Mesendoderm (in vitro differentiated cells): Measurements from ENCODE around the gene F7.
"Not testable (repeated sequence)": the region's sequence is repeated elsewhere in the genome, so short reads cannot be mapped to it uniquely, and the experiment has no call there.

Experiments used
- DNase-seq: peaks from one replicate; pipeline ENCODE4 v3.0.0; 2013
- H2AK5ac ChIP-seq: 2 replicates; pipeline ENCODE4 v1.6.1; 2013; ENCODE audit warnings: low read length, inconsistent platforms
- H2BK120ac ChIP-seq: 2 replicates; pipeline ENCODE4 v1.6.1; 2013; ENCODE audit warnings: low read depth, mild to moderate bottlenecking, low read length, moderate library complexity, mixed read lengths
- H2BK15ac ChIP-seq: replicated peaks from 2 replicates; pipeline ENCODE4 v1.6.1; 2013; ENCODE audit warnings: low read depth, mild to moderate bottlenecking, moderate library complexity
- H2BK5ac ChIP-seq: 2 replicates; pipeline ENCODE4 v1.6.1; 2013; ENCODE audit warnings: low read length, inconsistent platforms
- H3K18ac ChIP-seq: 2 replicates; pipeline ENCODE4 v1.6.1; 2013; ENCODE audit warnings: mild to moderate bottlenecking, low read length, mixed read lengths
- H3K23ac ChIP-seq: one replicate; pipeline ENCODE4 v1.6.1; 2013; ENCODE audit warnings: low read length
- H3K27ac ChIP-seq: 2 replicates; pipeline ENCODE4 v1.5.1; 2013; ENCODE audit warnings: low read depth, mild to moderate bottlenecking, inconsistent platforms, low read length, moderate library complexity
- H3K27me3 ChIP-seq: 2 replicates; pipeline ENCODE4 v1.6.1; 2013; ENCODE audit warnings: low read length, control low read depth, mild to moderate bottlenecking, inconsistent platforms; ENCODE audit not compliant: insufficient read depth, poor library complexity
- H3K36me3 ChIP-seq: 2 replicates; pipeline ENCODE4 v1.6.1; 2013; ENCODE audit warnings: low read length, inconsistent platforms; ENCODE audit not compliant: control insufficient read depth, insufficient read depth
- H3K4ac ChIP-seq: one replicate; pipeline ENCODE4 v1.6.1; 2013; ENCODE audit warnings: low read depth, mild to moderate bottlenecking, low read length, moderate library complexity
- H3K4me1 ChIP-seq: 2 replicates; pipeline ENCODE4 v1.6.1; 2013; ENCODE audit warnings: low read depth, low read length, inconsistent platforms; ENCODE audit not compliant: control insufficient read depth
- H3K4me2 ChIP-seq: 2 replicates; pipeline ENCODE4 v1.6.1; 2013; ENCODE audit warnings: low read length
- H3K4me3 ChIP-seq: 2 replicates; pipeline ENCODE4 v1.5.1; 2013; ENCODE audit warnings: mild to moderate bottlenecking, low read length
- H3K56ac ChIP-seq: one replicate; pipeline ENCODE4 v1.6.1; 2013; ENCODE audit warnings: low read length
- H3K79me1 ChIP-seq: 2 replicates; pipeline ENCODE4 v1.6.1; 2013; ENCODE audit warnings: low read length, inconsistent platforms
- H3K79me2 ChIP-seq: 2 replicates; pipeline ENCODE4 v1.6.1; 2013; ENCODE audit warnings: mild to moderate bottlenecking, low read length; ENCODE audit not compliant: control insufficient read depth, insufficient read depth
- H3K9ac ChIP-seq: 2 replicates; pipeline ENCODE4 v1.6.1; 2013; ENCODE audit warnings: low read length, inconsistent platforms
- H4K5ac ChIP-seq: one replicate; pipeline ENCODE4 v1.6.1; 2013; ENCODE audit warnings: low read length
- H4K8ac ChIP-seq: one replicate; pipeline ENCODE4 v1.6.1; 2013; ENCODE audit warnings: low read depth, mild to moderate bottlenecking, control low read depth, low read length, moderate library complexity
- WGBS: extraction: QIAGEN DNeasy Blood & Tissue Kit; methylation state at CpG from one replicate; pipeline ENCODE4 v1.1.7; 2013; ENCODE audit warnings: low lambda C conversion rate, missing lambda C conversion rate; ENCODE audit not compliant: insufficient coverage; ENCODE audit errors: extremely low coverage; 5-methylcytosine and 5-hydroxymethylcytosine counted together

F7 gene

DNA sequence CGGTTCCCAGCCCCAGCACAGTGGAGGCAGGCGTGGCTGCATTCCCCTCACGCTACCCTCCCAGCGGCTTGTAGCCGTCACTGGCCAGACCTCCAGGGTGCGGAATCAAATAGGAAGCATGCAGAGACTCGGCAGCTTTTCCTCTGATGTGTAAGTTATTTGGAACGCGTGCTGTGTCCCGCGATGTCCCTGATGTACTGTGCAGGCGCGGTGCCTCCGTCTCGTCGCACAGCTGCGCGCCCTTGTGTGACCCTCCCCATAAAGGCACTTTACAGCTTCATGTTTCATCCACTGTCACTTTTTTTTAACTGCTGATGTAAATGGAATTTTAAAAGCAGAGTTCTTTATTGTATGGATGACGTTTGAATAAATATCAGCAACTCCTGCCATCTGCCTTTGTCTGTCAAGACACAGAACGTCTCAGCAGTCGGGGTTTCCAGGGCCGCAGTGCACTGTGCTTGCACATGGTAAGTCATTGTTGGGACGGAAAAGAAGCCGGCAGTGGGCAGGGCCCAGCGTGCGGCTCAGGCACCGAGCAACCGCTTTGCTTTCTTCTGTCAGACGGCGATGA lies 7.3 kb upstream of the F7 start:
- H3K79me2 ChIP-seq = no peaks in the 10 kb centered on the region
- H3K36me3 ChIP-seq = no peaks in the 10 kb centered on the region
- H3K79me1 ChIP-seq = no peaks in the 10 kb centered on the region
- no peak overlapping the region for H3K23ac ChIP-seq
- no peak overlapping the region for H2BK15ac ChIP-seq
- no peak overlapping the region for H2BK5ac ChIP-seq
- no CpG with 5 or more reads among the region's 30 CpGs for WGBS
- H3K27me3 ChIP-seq = no peaks in the 10 kb centered on the region
- no peak overlapping the region for H4K5ac ChIP-seq
- H3K4ac ChIP-seq = no peak overlapping the region
- H3K18ac ChIP-seq = no peak overlapping the region
- H3K4me3 ChIP-seq = no peak overlapping the region
- H3K56ac ChIP-seq = no peak overlapping the region
- no peak overlapping the region for H3K4me2 ChIP-seq
- DNase-seq = no peak
- no peak overlapping the region for H2BK120ac ChIP-seq
- no peak overlapping the region for H3K27ac ChIP-seq
- H2AK5ac ChIP-seq = no peak overlapping the region
- no peak overlapping the region for H3K9ac ChIP-seq
- H4K8ac ChIP-seq = no peak overlapping the region
- no peaks in the 10 kb centered on the region for H3K4me1 ChIP-seq

DNA sequence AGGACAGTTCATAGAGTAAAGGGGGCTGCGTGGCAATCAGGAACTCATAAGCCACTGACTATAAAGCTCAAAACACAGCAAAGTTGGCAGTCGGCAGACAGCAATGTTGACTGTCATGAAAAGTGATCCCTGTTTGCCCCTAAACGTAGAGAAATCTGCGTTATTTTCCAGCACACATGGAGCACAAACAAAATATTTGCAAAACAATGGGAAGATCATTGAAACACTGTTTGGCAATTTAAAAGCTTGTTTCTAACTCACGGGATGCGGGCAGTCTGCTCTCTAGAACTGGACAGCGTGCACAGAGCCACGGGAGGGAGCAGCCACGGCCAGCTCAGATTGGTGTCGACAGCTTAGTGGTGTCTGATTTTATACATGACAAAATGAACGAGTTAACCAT lies 6.4 kb upstream of the F7 start:
- Histone ChIP-seq H3K36me3 (no peaks in the 10 kb centered on the region), H2BK120ac (no peak overlapping the region), H3K4me1 (no peaks in the 10 kb centered on the region), H3K23ac (no peak overlapping the region), H2BK15ac (no peak overlapping the region), H4K5ac (no peak overlapping the region), H2BK5ac (no peak overlapping the region), H3K18ac (no peak overlapping the region), H3K79me1 (no peaks in the 10 kb centered on the region), H2AK5ac (no peak overlapping the region), H4K8ac (no peak overlapping the region), H3K9ac (no peak overlapping the region), H3K4me3 (no peak overlapping the region), H3K4ac (no peak overlapping the region), H3K4me2 (no peak overlapping the region), H3K27me3 (no peaks in the 10 kb centered on the region), H3K56ac (no peak overlapping the region), H3K27ac (no peak overlapping the region), H3K79me2 (no peaks in the 10 kb centered on the region)
- no CpG with 5 or more reads among the region's 11 CpGs for WGBS
- DNase-seq = no peak

DNA sequence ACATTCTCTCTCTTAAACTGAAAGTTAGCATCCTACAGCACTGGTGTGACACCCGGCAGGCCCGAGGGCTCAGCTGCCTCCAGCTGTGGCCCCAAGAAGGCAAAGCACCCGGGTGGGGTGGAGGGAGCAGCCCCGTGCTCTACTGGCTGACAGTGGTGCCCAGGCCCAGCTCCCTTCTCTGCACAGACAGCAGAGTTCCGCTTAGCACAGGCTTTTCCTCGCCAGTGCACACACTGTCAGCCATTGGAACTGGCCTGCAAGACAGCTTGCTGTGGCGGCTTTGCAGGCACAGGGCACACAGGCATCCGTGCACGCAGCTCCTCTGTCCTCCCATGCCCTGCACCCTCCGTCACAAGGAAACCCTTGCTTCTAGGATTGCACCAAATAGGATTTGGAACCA lies 3.3 kb upstream of the F7 start:
- no CpG with 5 or more reads among the region's 10 CpGs for WGBS
- H4K5ac ChIP-seq, H3K4me3 ChIP-seq, H3K23ac ChIP-seq, DNase-seq, H3K79me1 ChIP-seq, H3K18ac ChIP-seq, H3K79me2 ChIP-seq, H3K4me2 ChIP-seq, H3K36me3 ChIP-seq, H4K8ac ChIP-seq, H2AK5ac ChIP-seq, H3K4me1 ChIP-seq, H2BK120ac ChIP-seq, H2BK15ac ChIP-seq, H2BK5ac ChIP-seq, H3K27me3 ChIP-seq, H3K27ac ChIP-seq, H3K56ac ChIP-seq, H3K4ac ChIP-seq, H3K9ac ChIP-seq: not testable (repeated sequence)

DNA sequence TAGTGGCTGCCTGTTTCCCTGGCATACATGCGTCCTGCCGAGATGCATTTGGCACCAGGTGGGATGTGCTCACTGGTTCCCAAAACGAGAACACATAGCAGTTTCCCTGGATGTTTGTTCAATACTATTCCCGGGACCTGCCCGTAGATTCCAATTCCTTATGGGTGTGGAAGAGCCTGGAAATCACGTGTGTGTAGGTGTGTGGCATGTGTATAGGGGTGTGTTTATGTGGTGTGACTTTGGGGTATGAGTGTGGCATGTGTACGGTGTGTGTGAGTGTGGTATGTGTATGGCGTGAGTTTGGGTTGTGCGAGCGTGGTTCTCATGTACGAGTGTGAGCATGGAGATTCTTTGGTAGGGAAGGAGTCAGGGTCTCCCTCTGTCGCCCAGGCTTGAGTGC lies 2.9 kb upstream of the F7 start:
- no peak overlapping the region for H2AK5ac ChIP-seq
- H2BK15ac ChIP-seq = no peak overlapping the region
- DNase-seq = no peak
- H3K4me1 ChIP-seq = no peaks in the 10 kb centered on the region
- H3K4me2 ChIP-seq = no peak overlapping the region
- H3K4ac ChIP-seq = no peak overlapping the region
- H2BK120ac ChIP-seq = no peak overlapping the region
- no peaks in the 10 kb centered on the region for H3K27me3 ChIP-seq
- no peak overlapping the region for H3K4me3 ChIP-seq
- no peak overlapping the region for H3K56ac ChIP-seq
- no peak overlapping the region for H2BK5ac ChIP-seq
- H3K27ac ChIP-seq = no peak overlapping the region
- H3K18ac ChIP-seq = no peak overlapping the region
- no peak overlapping the region for H3K23ac ChIP-seq
- H3K36me3 ChIP-seq = no peaks in the 10 kb centered on the region
- no peak overlapping the region for H3K9ac ChIP-seq
- 100% methylated on average over 5 of the region's 12 CpGs for WGBS
- H3K79me1 ChIP-seq = no peaks in the 10 kb centered on the region
- no peak overlapping the region for H4K8ac ChIP-seq
- no peak overlapping the region for H4K5ac ChIP-seq
- no peaks in the 10 kb centered on the region for H3K79me2 ChIP-seq

DNA sequence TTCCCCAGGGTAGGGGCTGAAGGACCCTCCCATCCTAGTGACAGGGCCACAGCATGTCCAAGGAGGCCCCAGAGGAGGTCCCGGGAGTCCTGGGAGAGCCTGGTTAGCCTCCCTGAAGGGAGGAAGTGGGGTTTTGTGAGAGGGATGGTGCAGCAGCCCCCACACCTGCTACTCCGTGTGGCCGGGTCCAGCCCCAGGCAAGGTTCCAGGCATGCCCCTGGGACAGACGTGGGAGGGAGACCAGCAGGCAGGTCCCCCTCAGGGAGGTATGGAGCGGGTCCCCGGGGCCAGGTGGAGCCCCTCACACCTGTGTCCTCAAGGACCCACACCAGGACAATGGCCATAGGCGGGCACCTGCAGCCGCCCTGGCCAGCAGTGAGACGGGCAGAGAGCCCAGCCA lies 1.9 kb upstream of the F7 start:
- H3K79me2 ChIP-seq = no peaks in the 10 kb centered on the region
- H3K27me3 ChIP-seq = no peaks in the 10 kb centered on the region
- no peaks in the 10 kb centered on the region for H3K4me1 ChIP-seq
- H2AK5ac ChIP-seq = no peak overlapping the region
- no peaks in the 10 kb centered on the region for H3K36me3 ChIP-seq
- no peak overlapping the region for H4K5ac ChIP-seq
- no peak overlapping the region for H3K4me3 ChIP-seq
- no CpG with 5 or more reads among the region's 9 CpGs for WGBS
- H2BK120ac ChIP-seq = no peak overlapping the region
- no peak overlapping the region for H3K56ac ChIP-seq
- H3K27ac ChIP-seq = no peak overlapping the region
- no peak overlapping the region for H4K8ac ChIP-seq
- H2BK15ac ChIP-seq = no peak overlapping the region
- no peak overlapping the region for H2BK5ac ChIP-seq
- H3K18ac ChIP-seq = no peak overlapping the region
- no peak overlapping the region for H3K4ac ChIP-seq
- no peaks in the 10 kb centered on the region for H3K79me1 ChIP-seq
- no peak overlapping the region for H3K4me2 ChIP-seq
- H3K9ac ChIP-seq = no peak overlapping the region
- DNase-seq = no peak
- no peak overlapping the region for H3K23ac ChIP-seq

DNA sequence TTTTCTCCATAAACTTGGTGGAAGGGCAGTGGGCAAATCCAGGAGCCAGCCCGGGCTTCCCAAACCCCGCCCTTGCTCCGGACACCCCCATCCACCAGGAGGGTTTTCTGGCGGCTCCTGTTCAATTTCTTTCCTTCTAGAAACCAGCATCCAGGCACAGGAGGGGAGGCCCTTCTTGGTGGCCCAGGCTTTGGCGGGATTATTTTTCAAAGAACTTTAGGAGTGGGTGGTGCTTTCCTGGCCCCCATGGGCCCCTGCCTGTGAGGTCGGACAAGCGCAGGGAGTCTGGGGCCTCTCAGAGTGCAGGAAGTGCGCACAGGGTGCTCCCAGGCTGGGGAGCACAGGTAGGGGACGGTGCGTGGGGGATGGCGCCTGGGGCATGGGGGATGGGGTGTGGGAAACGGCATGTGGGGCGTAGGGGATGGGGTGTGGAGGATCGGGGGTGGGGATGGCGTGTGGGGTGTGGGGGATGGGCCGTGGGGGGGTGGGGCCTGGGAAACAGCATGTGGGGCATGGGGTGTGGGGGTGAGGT lies 396 bp downstream of the F7 start:
- Histone ChIP-seq H3K23ac (no peak overlapping the region), H3K79me1 (no peaks in the 10 kb centered on the region), H2AK5ac (no peak overlapping the region), H4K5ac (no peak overlapping the region), H3K4me1 (no peaks in the 10 kb centered on the region), H3K4me3 (no peak overlapping the region), H3K36me3 (no peaks in the 10 kb centered on the region), H2BK15ac (no peak overlapping the region), H3K4me2 (no peak overlapping the region), H3K27me3 (peaks cover 4% of the 10 kb centered on the region), H3K79me2 (no peaks in the 10 kb centered on the region), H3K18ac (no peak overlapping the region), H2BK120ac (no peak overlapping the region), H3K9ac (no peak overlapping the region), H2BK5ac (no peak overlapping the region), H3K4ac (no peak overlapping the region), H3K27ac (no peak overlapping the region), H3K56ac (no peak overlapping the region), H4K8ac (no peak overlapping the region)
- no CpG with 5 or more reads among the region's 16 CpGs for WGBS
- DNase-seq = no peak
